AG04449 (cell line): Measurements from ENCODE around the gene TOMT.
A peak's percentile ranks its signal among the peaks of the same experiment; 100 is the strongest.

Experiments
- CTCF ChIA-PET: fragments of 350-600 bp; formaldehyde crosslinking; extraction: SDS; loops from one replicate; lab custom pipeline; 2021; ENCODE audit warnings: antibody characterized with exemption; lab: Yijun Ruan, JAX
- POLR2A ChIA-PET: fragments of 400-600, 350-600 bp; formaldehyde crosslinking; extraction: SDS; loops from one replicate; lab custom pipeline; 2020; ENCODE audit warnings: antibody characterized with exemption, inconsistent platforms; lab: Yijun Ruan, JAX
- DNase-seq: peaks from one replicate; pipeline ENCODE4 v3.0.0-alpha.2; 2010; ENCODE audit warnings: low read depth, low spot score
- H3K4me3 ChIP-seq: 2 replicates; pipeline ENCODE4 v1.5.1; 2011; ENCODE audit warnings: low read depth, mild to moderate bottlenecking, control low read depth, low read length
- TF ChIP-seq, protein P1 (sequence below): IDR thresholded peaks from one replicate; pipeline ENCODE4 v1.5.1; 2011; ENCODE audit warnings: mild to moderate bottlenecking, moderate library complexity, low read length, control low read depth, inconsistent platforms; ENCODE audit not compliant: insufficient read depth; ENCODE audit errors: missing control alignments

Gene TOMT

DNA sequence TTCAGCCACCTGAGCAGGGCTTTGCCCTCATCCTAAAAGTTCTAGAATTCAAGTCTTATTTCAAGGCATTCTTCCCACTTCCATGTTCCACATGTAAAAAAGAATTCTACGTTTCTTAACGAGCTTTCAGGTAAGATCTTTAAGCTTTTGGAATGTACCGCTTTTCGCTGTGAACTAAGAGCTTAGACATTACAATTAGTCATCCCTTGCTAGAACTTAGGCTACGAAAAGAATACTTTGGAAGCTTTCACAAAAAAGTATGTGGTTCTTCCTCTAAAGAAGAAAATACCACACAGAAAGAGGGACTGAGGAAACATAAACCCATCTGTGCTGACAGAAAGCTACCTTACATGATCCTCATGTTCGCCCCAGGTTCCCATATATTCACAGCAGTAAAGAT is 27.2 kb upstream of the TOMT start:
- POLR2A ChIA-PET = interaction anchor here (1.2 to 2.2 kb wide), 3 partner anchors 10 to 38 kb away, joined by 3 to 12 read pairs (median 4); no protein-coding TSS in a partner anchor
- TF ChIP-seq, protein P1, sequence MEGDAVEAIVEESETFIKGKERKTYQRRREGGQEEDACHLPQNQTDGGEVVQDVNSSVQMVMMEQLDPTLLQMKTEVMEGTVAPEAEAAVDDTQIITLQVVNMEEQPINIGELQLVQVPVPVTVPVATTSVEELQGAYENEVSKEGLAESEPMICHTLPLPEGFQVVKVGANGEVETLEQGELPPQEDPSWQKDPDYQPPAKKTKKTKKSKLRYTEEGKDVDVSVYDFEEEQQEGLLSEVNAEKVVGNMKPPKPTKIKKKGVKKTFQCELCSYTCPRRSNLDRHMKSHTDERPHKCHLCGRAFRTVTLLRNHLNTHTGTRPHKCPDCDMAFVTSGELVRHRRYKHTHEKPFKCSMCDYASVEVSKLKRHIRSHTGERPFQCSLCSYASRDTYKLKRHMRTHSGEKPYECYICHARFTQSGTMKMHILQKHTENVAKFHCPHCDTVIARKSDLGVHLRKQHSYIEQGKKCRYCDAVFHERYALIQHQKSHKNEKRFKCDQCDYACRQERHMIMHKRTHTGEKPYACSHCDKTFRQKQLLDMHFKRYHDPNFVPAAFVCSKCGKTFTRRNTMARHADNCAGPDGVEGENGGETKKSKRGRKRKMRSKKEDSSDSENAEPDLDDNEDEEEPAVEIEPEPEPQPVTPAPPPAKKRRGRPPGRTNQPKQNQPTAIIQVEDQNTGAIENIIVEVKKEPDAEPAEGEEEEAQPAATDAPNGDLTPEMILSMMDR = no peak
- no peak for DNase-seq
- CTCF ChIA-PET = interaction anchor here (0.9 to 2.0 kb wide), 12 partner anchors 9 to 352 kb away, joined by 3 to 14 read pairs (median 5); partner anchors contain the start of gene IL18BP
- H3K4me3 ChIP-seq = peak overlapping the region; percentile 71

GRCh38 chr11:72079819-72080325 is 25.9 kb upstream of the TOMT start:
- POLR2A ChIA-PET = interaction anchor here (2.2 kb wide), 1 partner anchor 39 kb away, joined by 12 read pairs; no protein-coding TSS in a partner anchor

GRCh38 chr11:72080326-72081183 is 25.2 kb upstream of the TOMT start, which contains the start of the genes LRRC51 and NUMA1:
TSS of gene LRRC51 (plus strand) at chr11:72080850. CDS start at chr11:72089084, 8,234 bp downstream.
TSS of gene NUMA1 (minus strand) at chr11:72080542. CDS start at chr11:72035943, 44,599 bp downstream.
- TF ChIP-seq, protein P1 = no peak
- CTCF ChIA-PET = interaction anchor here (1.2 to 2.3 kb wide), 3 partner anchors 11 to 103 kb away, joined by 4 to 40 read pairs (median 16); no protein-coding TSS in a partner anchor
- peak; percentile 100 for DNase-seq
- POLR2A ChIA-PET = no interaction called here
- H3K4me3 ChIP-seq = peak within 1 kb of the TSS; percentile 71

More at GRCh38 chr11:72079819-72080325, 25.9 kb upstream of the TOMT start:
- no peak for DNase-seq
- peak overlapping the region; percentile 71 for H3K4me3 ChIP-seq
- CTCF ChIA-PET = no interaction called here
- TF ChIP-seq, protein P1 = no peak

- peak overlapping the region; percentile 69 for H3K4me3 ChIP-seq
- no peak for DNase-seq
- TF ChIP-seq, protein P1 = no peak
- ChIA-PET CTCF (interaction anchor here (1.1 to 2.3 kb wide), 5 partner anchors 10 to 353 kb away, joined by 3 to 40 read pairs (median 5); partner anchors contain the start of gene CLPB), POLR2A (interaction anchor here (0.5 kb wide), 1 partner anchor 18 kb away, joined by 3 read pairs; no protein-coding TSS in a partner anchor)
Observed at GRCh38 chr11:72081184-72081644, 24.5 kb upstream of the TOMT start.

- ChIA-PET CTCF (interaction anchor here (1.0 to 2.3 kb wide), 6 partner anchors 9 to 352 kb away, joined by 3 to 40 read pairs (median 4); partner anchors contain the start of gene CLPB), POLR2A (interaction anchor here (0.5 to 1.1 kb wide), 3 partner anchors 10 to 17 kb away, joined by 3 to 5 read pairs (median 3); no protein-coding TSS in a partner anchor)
- no peak for DNase-seq
- H3K4me3 ChIP-seq = no peak overlapping the region
- TF ChIP-seq, protein P1 = no peak
Observed at GRCh38 chr11:72081821-72082453, 23.8 kb upstream of the TOMT start.
